ENCODE measurements around the gene CAB39.

- TF ChIP-seq CTCF (conservative IDR thresholded peaks at IDR 0.05 in 1 of 2, IDR thresholded peaks at IDR 0.05 in 1 of 2; ENCODE audit: low read depth in 1 of 2, low read length in 2 of 2): no peak
- no peak for TF ChIP-seq EZH2 (IDR thresholded peaks at IDR 0.05; ENCODE audit: low read length, missing control alignments)
Measured at GRCh38 chr2:230665263-230665691, 47.4 kb upstream of the CAB39 start.

Measured in fibroblast of lung (primary cell).